ENCODE data around the gene PTPA. TPM values are rescaled to one million over a fixed set of nuclear protein-coding genes. Genes with fewer than 3 reads are reported as not detected.

PTPA gene
- total and polyA plus RNA-seq, 2 donors (not counting 3 experiments of a cell fraction or from before 2014, with no cell fraction given): 97.7 to 121 TPM

GRCh38 chr9:129150122-129150521 is 38.9 kb downstream of the PTPA start:
- no TSS peak for BruUV-seq (replicated peaks)
- no peak for DNase-seq (ENCODE audit: low read depth, low spot score)
- H3K4me3 ChIP-seq (replicated peaks in 1 of 3; ENCODE audit: insufficient read depth in 1 of 3, low read depth in 1 of 3, low read length in 3 of 3): no peak overlapping the region
- H3K4me1 ChIP-seq (ENCODE audit: control insufficient read depth, extremely low read depth, insufficient read depth, low read length): peaks cover 3% of the 10 kb centered on the region
- ChIA-PET POLR2A (no interaction called here), CTCF (interaction anchor here (1.1 to 1.8 kb wide), 3 partner anchors 11 to 24 kb away, joined by 3 to 5 read pairs (median 4); no protein-coding TSS in a partner anchor)
- no peak overlapping the region for H3K4me2 ChIP-seq (ENCODE audit: insufficient read depth, low read length)
- no peaks in the 10 kb centered on the region for H4K20me1 ChIP-seq (replicated peaks; ENCODE audit: control insufficient read depth, extremely low read depth, insufficient read depth, low read length)
- no peaks in the 10 kb centered on the region for H3K9me1 ChIP-seq (replicated peaks; ENCODE audit: control insufficient read depth, extremely low read depth, insufficient read depth, low read length)
- H3K27me3 ChIP-seq (ENCODE audit: control insufficient read depth in 2 of 2, insufficient read depth in 2 of 2, low read length in 2 of 2): no peaks in the 10 kb centered on the region
- H3K27ac ChIP-seq (ENCODE audit: insufficient read depth, low read depth, low read length): no peak overlapping the region
- H3K9me3 ChIP-seq (replicated peaks; ENCODE audit: control insufficient read depth, insufficient read depth, low read length): no peaks in the 10 kb centered on the region
- FAIRE-seq: no peak
- no peak for TF ChIP-seq CTCF (IDR thresholded peaks at IDR 0.05; ENCODE audit: extremely low read depth in 1 of 2, insufficient read depth in 1 of 2, low read depth in 1 of 2, low read length in 2 of 2)
- TF ChIP-seq JUN (IDR thresholded peaks at IDR 0.05; ENCODE audit: borderline replicate concordance, insufficient read depth, insufficient read length, low read depth): no peak
- no peak for TF ChIP-seq GATA2 (IDR thresholded peaks at IDR 0.05; ENCODE audit: insufficient read depth, insufficient read length, low read depth, low read length)
- no peak for TF ChIP-seq MAX (IDR thresholded peaks at IDR 0.05; ENCODE audit: insufficient read depth, insufficient read length)
- no peak for TF ChIP-seq FOS (IDR thresholded peaks at IDR 0.05; ENCODE audit: borderline replicate concordance, insufficient read depth, low read length)
- TF ChIP-seq POLR2AphosphoS5 (IDR thresholded peaks at IDR 0.05; ENCODE audit: insufficient read depth, low read depth, low read length): no peak
- no peak for TF ChIP-seq MYC (IDR thresholded peaks at IDR 0.05; ENCODE audit: low read depth, low read length)
- no peak for TF ChIP-seq EZH2 (IDR thresholded peaks at IDR 0.05; ENCODE audit: borderline replicate concordance, low read depth, low read length, severe bottlenecking)
- no peak for TF ChIP-seq POLR2A (IDR thresholded peaks at IDR 0.05; ENCODE audit: low read depth, low read length)
- H3K36me3 ChIP-seq (ENCODE audit: control insufficient read depth in 2 of 2, extremely low read depth in 1 of 2, insufficient read depth in 2 of 2, low read length in 2 of 2): no peaks in the 10 kb centered on the region
- no peaks in the 10 kb centered on the region for H3K79me2 ChIP-seq (ENCODE audit: control insufficient read depth, insufficient read depth, low read length)
- dilution Hi-C loops (cut with MboI; ENCODE audit: extremely low pct_ligation_motif_present, low sequenced_read_pairs): no loop called here
- no peak overlapping the region for H2AFZ ChIP-seq (ENCODE audit: low read depth, low read length)
- intact Hi-C loops (cut with micrococcal nuclease): no loop called here
- H3K9ac ChIP-seq (replicated peaks; ENCODE audit: extremely low read depth, insufficient read depth, low read length): no peak overlapping the region

Data from endothelial cell of umbilical vein (primary cell).